Gastroesophageal sphincter (tissue), 4 donors: ENCODE measurements around the gene STARD9. TPM values are rescaled to one million over a fixed set of nuclear protein-coding genes. Genes with fewer than 3 reads are reported as not detected.

ENCODE experiments used
- ATAC-seq: fragments of 150-250 bp; one replicate; pipeline ENCODE4 v1.9.1; 2016; ENCODE audit warnings: mild to moderate bottlenecking, moderate library complexity
- H3K27ac ChIP-seq, 4 donors: fragments of 200-600 bp; sonication (generic) in 3 of 4; 1 replicate in 3 of 4; 2 replicates in 1 of 4; pipeline ENCODE4 v1.5.1; 2016 to 2019
- H3K27me3 ChIP-seq: fragments of 200-600 bp; sonication (generic); one replicate; pipeline ENCODE4 v1.5.1; 2019
- H3K36me3 ChIP-seq, 2 donors: fragments of 200-600 bp; sonication (generic); one replicate each; pipeline ENCODE4 v1.5.1; 2019; ENCODE audit warnings: control low read depth in 1 of 2
- H3K4me1 ChIP-seq, 3 donors: fragments of 200-600 bp; sonication (generic); 1 replicate in 2 of 3; 2 replicates in 1 of 3; pipeline ENCODE4 v1.5.1; 2016 to 2019; ENCODE audit warnings: control low read depth in 2 of 3
- H3K4me3 ChIP-seq, 2 donors: fragments of 200-600 bp; sonication (generic); one replicate each; pipeline ENCODE4 v1.5.1; 2019; ENCODE audit warnings: mild to moderate bottlenecking in 1 of 2, moderate library complexity in 1 of 2
- H3K9me3 ChIP-seq, 3 donors: fragments of 200-600 bp; sonication (generic); one replicate each; pipeline ENCODE4 v1.5.1; 2017 to 2019; ENCODE audit warnings: control low read depth in 2 of 3
- CTCF ChIP-seq, 4 experiments: fragments of 200-600 bp in 2 of 4; fragments of 450-650 bp in 2 of 4; sonication (generic) in 1 of 4; IDR thresholded peaks; one replicate each; pipeline ENCODE4 v1.5.1; 2017 to 2019; ENCODE audit warnings: antibody characterized with exemption in 4 of 4, mild to moderate bottlenecking in 2 of 4, moderate library complexity in 2 of 4
- EP300 ChIP-seq: sonication (generic); formaldehyde crosslinking; IDR thresholded peaks from one replicate; pipeline ENCODE4 v1.6.1; 2017; ENCODE audit warnings: antibody characterized with exemption, mild to moderate bottlenecking
- POLR2A ChIP-seq, 2 donors: fragments of 450-650 bp; IDR thresholded peaks; one replicate each; pipeline ENCODE4 v1.6.1; 2017; ENCODE audit warnings: antibody characterized with exemption in 2 of 2, mild to moderate bottlenecking in 2 of 2, moderate library complexity in 1 of 2
- POLR2AphosphoS5 ChIP-seq: sonication (generic); formaldehyde crosslinking; IDR thresholded peaks from one replicate; pipeline ENCODE4 v1.6.1; 2017; ENCODE audit warnings: antibody characterized with exemption
- WGBS, 2 donors: methylation state at CpG; one replicate each; pipeline ENCODE4 v1.1.5; 2018; ENCODE audit warnings: low coverage in 1 of 2; 5-methylcytosine and 5-hydroxymethylcytosine counted together
- total RNA-seq, 4 donors: library from RNA; depleted of rRNA; stranded (reverse); fragments of >200 nt; gene quantifications; one replicate each; pipeline ENCODE4 v1.1.0, GENCODE V29; 2016

STARD9 gene
- total RNA-seq, 4 donors from 2014 or later: 15.5 to 78.4 (median 29.1) TPM

DNA sequence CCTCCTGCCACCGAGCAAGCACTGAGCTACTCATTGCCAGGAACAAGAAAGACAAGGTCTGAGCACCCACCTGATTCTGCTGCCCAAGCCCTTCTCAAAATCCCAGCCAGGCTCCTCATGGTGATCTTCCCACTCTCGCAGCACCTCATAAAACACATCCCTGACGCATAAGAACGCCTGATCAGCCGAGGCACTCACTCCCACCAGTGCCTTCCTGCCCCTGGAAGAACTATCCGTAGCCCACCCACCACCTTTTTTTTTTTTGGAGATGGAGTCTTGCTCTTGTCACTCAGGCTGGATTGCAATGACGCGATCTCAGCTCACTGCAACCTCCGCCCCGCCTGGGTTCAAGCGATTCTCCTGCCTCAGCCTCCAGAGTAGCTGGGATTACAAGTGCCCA lies 157.6 kb downstream of the STARD9 start:
- no peaks in the 10 kb centered on the region for H3K27me3 ChIP-seq
- no peak overlapping the region for H3K27ac ChIP-seq
- H3K4me3 ChIP-seq: no peak overlapping the region
- H3K9me3 ChIP-seq: no peaks in the 10 kb centered on the region
- peaks cover 0 to 75% of the 10 kb centered on the region in 2 donors for H3K36me3 ChIP-seq
- WGBS, 2 donors: 74 to 88% methylated on average over 4 to 11 of the region's 11 CpGs
- TF ChIP-seq POLR2A (IDR thresholded peaks at IDR 0.05) (no peak), POLR2AphosphoS5 (no peak), EP300 (no peak), CTCF (IDR thresholded peaks at IDR 0.05) (no peak)
- ATAC-seq: no peak
- peaks cover 0 to 61% (median 11%) of the 10 kb centered on the region in 3 donors for H3K4me1 ChIP-seq

DNA sequence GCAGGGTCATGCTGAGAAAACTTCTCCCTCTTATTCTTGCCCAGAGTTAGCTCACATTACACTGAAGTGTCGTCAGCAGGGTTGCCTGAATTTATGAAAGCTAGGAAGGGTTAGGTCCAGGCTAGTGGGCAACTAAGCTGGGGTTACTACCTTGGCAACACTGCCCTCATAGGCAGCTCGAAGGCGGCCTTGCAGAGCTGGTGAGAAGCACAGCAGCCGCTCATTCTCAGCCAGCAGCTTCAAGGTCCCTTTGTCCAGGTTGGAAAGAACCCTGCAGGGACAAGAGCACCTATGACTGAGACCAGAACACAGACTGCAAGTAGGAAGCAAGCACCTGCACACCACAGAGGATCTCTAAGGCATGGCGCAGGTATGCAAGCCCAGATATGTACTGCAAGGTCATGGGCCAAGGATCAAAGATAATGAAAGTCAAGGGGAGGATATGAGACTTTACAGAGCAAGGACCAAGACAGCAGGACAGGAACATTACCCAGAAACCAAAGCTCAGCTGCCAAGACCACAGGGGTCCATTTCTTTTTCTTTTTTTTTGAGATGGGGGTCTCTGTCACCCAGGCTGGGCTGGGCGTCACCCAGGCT lies 158.8 kb downstream of the STARD9 start:
- WGBS, 2 donors: 80 to 93% methylated on average over 1 to 2 of the region's 6 CpGs
- H3K36me3 ChIP-seq: peaks cover 0 to 64% of the 10 kb centered on the region in 2 donors

DNA sequence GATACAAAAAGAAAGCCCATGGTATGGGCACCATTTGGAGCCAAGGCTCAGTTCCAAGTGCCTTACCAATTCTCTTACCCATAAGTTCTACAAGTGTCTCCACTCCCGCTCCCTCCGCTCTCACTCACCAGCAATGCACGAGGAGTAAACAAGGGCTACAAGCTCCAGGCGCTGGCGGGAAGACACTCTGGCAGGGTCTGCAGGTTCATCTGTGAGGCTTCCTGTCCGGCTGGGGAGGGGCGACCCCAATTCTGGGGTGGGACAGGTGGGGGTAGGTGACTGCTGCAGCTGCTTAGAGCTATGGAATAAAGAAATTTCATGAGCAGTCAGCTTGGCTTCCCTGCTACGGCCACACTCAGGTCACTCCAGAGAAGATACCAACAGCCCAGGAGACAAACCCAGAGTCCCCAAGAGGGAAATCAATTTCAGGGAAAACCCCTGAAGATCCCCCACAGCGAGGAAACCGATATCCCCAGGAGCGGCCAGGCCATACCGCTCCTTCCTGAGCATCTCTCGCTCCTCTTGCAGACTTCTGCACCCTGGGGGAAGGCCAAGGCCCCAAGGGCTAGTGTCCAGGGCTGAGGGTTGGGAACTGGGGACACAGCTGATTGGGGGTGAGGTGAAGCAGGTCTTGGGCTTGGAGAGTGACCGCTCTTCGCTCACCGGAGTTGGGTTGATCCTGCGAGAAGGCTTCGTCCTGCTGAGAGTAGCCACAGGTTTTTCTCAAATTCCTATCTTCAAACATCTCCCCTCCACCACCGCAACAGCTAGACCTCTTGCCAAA lies 160.2 kb downstream of the STARD9 start:
- H3K27ac ChIP-seq: peak overlapping the region in 3 of 4 donors; percentile 89 to 96 (median 93)
- ATAC-seq: no peak

More for the DNA sequence above, 158.8 kb downstream of the STARD9 start:
- ATAC-seq: no peak
- H3K4me3 ChIP-seq: no peak overlapping the region
- no peaks in the 10 kb centered on the region for H3K27me3 ChIP-seq
- TF ChIP-seq EP300: no peak
- no peak for TF ChIP-seq POLR2AphosphoS5
- TF ChIP-seq POLR2A (IDR thresholded peaks at IDR 0.05): no peak
- no peak for TF ChIP-seq CTCF (IDR thresholded peaks at IDR 0.05)
- H3K4me1 ChIP-seq: peaks cover 0 to 53% (median 11%) of the 10 kb centered on the region in 3 donors
- H3K27ac ChIP-seq: peak overlapping the region in 1 of 4 donors; percentile 9
- H3K9me3 ChIP-seq: no peaks in the 10 kb centered on the region

DNA sequence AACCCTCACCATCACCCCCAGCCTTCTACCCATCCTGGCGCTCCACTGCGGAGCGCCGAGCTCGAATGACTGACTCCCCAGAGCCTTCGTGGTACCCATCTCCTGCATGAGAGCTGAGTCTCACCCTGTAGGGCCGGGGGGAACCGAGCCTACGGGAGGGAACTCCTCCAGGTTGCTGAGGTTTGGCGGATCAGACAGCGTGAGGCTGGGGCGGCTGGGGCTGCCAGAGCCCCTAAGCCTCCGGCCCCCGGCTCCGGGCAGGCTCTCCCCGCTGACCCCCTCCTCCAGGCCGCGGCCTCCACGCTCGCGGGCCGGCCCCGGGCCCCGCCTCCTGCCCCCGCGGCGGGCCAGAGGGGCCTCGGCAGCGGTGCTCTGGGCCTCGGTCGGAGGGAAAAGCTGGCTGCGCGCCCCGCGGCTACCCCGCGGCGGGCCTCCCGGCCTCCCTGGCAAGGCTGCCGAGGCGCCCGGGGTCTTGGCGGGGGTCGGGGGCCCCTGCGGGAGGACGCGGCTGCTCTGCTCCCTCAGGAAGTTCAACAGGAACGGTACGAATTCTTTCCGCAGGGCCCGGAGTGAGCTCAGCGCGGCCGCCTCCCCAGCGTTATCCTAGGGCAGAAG lies 160.9 kb downstream of the STARD9 start:
- H3K36me3 ChIP-seq: peaks cover 0 to 43% of the 10 kb centered on the region in 2 donors
- peaks cover 0 to 42% (median 11%) of the 10 kb centered on the region in 3 donors for H3K4me1 ChIP-seq
- WGBS, 2 donors: no CpG with 5 or more reads among the region's 55 CpGs
- ATAC-seq: peak; percentile 25
- H3K9me3 ChIP-seq: no peaks in the 10 kb centered on the region
- TF ChIP-seq CTCF (IDR thresholded peaks at IDR 0.05): no peak
- TF ChIP-seq POLR2AphosphoS5: no peak
- no peak for TF ChIP-seq POLR2A (IDR thresholded peaks at IDR 0.05)
- TF ChIP-seq EP300: no peak
- H3K27ac ChIP-seq: peak overlapping the region; percentile 70 to 96 (median 91)
- H3K4me3 ChIP-seq: peak overlapping the region; percentile 79 to 97
- H3K27me3 ChIP-seq: no peaks in the 10 kb centered on the region

More for the DNA sequence above, 160.2 kb downstream of the STARD9 start:
- WGBS, 2 donors: 97% methylated on average over 5 of the region's 19 CpGs; no CpG with 5 or more reads in 1 of the 2 donors
- Histone ChIP-seq H3K36me3 (peaks cover 0 to 50% of the 10 kb centered on the region in 2 donors), H3K27me3 (no peaks in the 10 kb centered on the region), H3K9me3 (no peaks in the 10 kb centered on the region), H3K4me1 (peaks cover 0 to 42% (median 11%) of the 10 kb centered on the region in 3 donors), H3K4me3 (peak overlapping the region; percentile 79 to 97)
- TF ChIP-seq POLR2A (IDR thresholded peaks at IDR 0.05): no peak
- no peak for TF ChIP-seq EP300
- TF ChIP-seq CTCF (IDR thresholded peaks at IDR 0.05): no peak
- no peak for TF ChIP-seq POLR2AphosphoS5
